Activated CD8-positive, alpha-beta memory T cell treated with anti-CD3 and anti-CD28 coated beads, Interleukin-2, amount 50 U/mL, for 4 hours (primary cell): ENCODE data around the gene FERMT1.

Experiments
- DNase-seq: peaks from one replicate; pipeline ENCODE4 v3.0.0-alpha.2; 2020

The FERMT1 gene, protein sequence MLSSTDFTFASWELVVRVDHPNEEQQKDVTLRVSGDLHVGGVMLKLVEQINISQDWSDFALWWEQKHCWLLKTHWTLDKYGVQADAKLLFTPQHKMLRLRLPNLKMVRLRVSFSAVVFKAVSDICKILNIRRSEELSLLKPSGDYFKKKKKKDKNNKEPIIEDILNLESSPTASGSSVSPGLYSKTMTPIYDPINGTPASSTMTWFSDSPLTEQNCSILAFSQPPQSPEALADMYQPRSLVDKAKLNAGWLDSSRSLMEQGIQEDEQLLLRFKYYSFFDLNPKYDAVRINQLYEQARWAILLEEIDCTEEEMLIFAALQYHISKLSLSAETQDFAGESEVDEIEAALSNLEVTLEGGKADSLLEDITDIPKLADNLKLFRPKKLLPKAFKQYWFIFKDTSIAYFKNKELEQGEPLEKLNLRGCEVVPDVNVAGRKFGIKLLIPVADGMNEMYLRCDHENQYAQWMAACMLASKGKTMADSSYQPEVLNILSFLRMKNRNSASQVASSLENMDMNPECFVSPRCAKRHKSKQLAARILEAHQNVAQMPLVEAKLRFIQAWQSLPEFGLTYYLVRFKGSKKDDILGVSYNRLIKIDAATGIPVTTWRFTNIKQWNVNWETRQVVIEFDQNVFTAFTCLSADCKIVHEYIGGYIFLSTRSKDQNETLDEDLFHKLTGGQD

DNA sequence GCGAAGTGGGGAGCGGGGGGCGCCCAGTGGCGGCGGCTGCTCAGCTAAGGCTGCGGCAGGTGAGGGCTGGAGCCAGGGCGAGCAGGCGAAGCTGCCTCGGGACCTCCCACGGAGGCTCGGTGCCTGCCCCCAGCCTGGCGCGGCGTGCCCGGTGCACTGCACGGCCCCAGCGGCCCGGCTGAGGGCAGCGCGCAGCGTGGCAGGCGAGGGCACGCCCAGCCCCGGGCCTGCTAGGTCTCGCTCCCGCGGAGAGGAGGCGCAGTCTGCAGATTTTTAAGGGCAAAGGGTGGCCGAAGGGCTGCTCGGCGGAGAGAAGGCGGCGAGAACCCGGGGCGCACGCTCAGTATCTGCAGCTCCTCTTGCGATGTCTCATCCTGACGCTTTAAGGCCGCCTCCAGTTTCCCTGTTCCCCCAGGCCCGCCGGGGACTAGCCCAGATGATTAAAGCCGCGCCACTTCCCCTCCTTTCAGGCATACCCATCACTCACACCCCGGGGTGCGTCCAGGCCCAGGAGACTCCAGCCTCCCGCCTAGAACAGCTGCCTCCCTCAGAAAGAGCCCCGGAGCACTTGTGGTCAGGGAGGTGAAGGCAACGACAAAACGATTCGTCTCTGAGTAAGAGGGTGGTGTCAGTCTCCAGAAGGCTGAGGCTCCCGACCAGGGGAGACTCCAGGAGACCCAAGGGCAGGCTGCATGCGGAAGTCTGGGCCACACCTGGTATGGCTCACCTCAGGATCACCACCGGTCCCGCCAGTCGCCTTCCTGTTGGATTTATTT, at the start of gene FERMT1:
TSS of gene FERMT1 (minus strand) at position 158 of the 776 bp plus-strand sequence. CDS start 3,476 bp downstream, outside the sequence.
- no peak for DNase-seq

DNA sequence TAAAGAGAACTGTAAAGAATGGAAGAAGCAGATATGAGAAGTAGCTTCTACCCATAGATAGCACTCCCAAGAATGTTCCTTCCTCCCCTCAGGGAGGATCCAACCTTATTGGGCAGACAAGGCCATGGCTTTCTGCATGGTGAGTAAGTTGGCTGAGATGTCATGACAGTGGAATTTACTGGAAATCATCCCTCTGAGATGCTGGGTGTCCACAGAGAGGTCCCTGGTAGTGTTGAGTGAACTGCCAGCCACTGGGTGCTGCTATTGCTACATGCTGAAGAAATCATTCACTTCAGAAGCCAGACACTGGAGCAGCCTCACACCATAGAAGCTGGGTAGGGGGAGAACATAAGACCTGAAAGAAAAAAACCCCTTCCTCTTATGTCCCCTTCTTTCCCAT, 46.4 kb upstream of the FERMT1 start:
- DNase-seq, result no peak

DNA sequence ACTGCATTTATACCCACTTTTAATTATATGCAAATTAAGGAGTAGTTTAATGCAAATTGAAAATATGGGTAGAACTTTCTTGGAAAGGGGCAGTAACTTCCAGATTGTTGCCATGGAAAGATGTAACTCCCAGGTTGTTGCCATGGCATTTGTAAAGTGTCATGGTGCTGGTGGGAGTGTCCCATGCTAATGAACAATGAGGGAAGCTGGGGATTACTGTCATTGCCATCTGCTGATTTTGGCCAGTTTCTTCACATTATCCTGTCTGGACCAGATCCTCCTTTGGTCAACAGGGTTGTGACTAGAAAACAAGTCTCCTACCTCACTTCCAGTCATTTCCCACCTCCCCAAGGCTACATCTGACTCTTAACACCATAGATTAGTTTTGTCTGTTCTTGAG, 45.4 kb upstream of the FERMT1 start:
- DNase-seq, result no peak

DNA sequence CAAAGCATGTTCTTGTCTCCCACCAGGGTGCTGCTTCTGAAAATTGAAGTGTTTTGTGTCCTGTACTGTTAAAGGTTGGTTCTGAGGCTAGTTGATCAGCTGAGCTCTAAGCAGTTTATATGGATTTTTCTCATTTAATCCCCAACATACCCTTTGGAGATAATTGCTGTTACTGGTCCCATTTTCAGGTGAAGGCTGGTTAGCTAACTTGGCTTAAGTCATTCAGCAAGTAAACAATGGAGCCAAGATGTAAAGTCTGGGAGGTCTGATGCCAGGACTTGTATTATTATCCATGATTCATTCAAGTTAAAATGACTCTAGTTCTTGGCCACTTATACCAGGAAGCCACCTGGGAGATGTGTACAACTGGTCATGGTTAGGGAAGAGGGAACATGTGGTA, 42.5 kb upstream of the FERMT1 start:
- DNase-seq, result no peak

DNA sequence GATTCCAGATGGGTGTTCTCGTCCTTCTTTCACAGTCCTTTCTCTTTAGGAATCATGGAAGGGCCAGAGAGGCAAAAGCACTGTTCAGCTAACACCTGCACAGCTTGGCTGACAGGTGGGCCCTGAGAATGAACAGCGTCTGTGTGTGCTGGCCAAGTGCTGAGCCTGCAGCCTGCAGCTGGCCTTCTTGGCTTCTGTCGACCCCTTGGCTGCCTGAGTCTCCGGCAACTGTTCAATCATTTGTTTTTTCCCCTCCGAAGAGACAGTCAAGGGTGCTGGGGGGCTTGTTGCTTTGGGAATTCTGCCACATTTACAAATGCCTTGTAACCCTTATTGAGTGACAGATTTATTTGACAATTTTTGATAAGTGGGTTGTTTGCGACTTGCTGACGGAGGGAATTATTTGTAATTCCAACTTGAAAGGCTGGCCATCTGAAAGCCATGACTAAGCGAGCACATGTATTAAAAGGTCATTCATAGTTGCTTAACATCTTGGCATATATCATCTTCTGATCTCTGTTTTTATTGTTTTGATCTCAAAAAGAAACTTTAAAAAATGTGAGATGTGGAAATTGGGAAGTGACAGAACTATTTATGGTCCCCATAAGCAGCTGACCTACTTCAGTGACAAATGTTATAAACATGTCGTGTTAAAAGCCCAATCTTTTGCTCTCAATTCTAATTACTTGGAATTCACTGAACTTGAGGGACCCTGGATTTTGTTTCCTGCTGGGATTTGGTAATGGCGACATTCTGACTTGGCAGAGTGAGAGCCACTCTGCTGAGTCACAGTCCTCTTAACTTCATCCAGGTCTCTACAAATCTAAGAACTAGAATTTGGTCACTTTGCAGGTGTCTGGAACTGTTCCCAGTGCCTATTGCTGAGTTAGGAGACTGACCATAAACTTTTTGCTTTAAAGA, 41.9 kb upstream of the FERMT1 start:
- DNase-seq, result no peak

DNA sequence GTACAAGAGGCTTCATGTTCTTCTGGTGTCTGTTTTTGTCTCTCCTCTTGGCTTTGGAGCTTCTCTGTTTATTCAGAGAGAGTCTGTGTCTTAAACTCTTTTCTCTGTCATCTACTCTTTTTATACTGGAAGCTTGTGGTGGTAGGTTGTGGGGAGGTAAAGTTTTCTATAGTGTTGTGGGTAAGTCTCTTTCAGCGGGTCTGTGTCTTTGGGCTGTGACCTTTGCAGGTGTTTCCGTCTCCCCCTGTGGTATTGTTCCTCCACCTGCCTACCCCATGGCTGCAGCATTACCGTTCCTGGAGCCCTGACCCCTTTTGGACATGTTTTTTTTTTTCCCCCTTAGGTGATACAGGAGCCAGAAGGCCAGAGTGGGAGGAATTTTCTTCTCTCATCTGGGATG, 37.9 kb upstream of the FERMT1 start:
- no peak for DNase-seq

DNA sequence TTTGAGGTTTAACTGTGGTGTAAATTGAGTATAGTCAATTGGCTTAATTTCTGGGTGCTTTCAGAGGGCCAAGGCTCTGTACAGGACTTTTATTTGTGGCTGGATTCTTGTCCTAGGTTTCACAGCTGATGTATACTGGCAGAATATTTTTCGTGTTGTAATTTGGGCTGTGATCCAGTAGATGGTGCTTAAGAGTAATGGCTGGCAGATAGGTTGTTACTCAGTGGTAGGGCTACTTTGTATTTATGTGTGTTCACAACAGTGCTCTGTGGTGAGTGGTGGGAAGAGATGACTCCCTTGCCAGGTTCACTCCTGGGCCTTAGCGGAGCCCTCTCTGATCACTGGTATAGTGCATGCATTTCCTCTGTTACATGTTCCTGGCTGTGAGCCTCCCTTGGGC, 34.5 kb upstream of the FERMT1 start:
- no peak for DNase-seq

DNA sequence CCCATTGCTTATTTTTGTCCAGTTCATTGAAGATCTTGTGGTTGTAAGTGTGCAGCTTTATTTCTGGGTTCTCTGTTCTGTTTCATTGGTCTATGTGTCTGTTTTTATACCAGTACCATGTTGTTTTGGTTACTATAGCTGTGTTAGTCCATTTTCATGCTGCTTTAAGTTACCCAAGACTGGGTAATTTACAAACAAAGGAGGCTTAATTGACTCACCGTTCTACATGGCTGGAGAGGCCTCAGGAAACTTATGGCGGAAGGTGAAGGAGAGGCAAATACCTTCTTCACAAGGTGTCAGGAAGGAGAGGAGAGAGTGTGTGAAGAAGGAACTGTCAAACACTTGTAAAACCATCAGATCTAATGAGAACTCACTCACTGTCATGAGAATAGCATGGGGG, 29.9 kb upstream of the FERMT1 start:
- no peak for DNase-seq

DNA sequence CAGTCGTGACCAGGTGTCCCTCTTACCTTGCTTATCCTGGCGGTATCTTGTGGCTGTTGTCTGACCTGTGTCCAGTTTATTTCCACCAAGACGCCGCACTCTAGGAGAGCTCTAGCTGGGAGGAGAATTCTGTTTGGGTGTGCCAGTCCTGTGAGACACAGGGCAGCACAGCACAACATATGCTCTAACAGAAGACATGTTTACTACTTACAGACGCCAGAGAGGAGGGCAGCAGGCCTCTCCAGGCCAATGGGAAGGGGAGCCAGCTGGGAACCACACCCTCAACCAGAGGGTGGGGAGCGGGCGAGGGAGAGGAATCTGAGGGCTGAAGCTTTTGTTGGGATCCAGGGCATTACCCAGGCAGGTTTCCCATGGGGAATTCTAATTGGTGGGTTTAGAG, 25.2 kb upstream of the FERMT1 start:
- no peak for DNase-seq

DNA sequence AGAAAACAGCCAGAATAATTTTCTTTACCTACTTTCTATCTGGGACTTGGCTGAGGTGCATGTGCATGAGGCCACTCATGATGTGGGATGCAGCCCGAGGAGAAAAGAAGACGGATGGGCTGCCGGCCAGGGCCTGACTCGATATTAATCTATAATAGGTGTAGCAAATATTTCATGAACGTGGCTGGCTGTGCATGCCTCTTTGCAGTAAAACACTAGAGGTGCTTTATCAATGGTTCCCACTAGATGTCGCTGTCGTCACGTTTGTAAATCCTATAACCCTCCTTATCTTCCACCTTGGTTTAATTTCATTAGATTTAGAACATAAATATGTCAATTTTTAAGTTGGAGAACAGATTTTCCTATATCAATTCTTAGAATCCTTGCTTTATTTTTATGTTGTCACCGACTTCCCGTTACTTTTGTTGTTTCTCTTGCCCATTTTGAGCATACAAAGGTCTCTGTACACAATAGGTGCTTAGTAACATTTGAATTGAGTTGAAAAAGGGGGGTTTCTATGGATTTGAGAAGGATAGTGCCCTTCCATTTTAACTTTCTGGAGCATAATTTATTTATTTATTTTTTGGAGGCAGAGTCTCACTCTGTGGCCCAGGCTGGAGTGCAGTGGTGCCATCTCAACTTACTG, 19.6 kb upstream of the FERMT1 start:
- DNase-seq, result peak; percentile 33

DNA sequence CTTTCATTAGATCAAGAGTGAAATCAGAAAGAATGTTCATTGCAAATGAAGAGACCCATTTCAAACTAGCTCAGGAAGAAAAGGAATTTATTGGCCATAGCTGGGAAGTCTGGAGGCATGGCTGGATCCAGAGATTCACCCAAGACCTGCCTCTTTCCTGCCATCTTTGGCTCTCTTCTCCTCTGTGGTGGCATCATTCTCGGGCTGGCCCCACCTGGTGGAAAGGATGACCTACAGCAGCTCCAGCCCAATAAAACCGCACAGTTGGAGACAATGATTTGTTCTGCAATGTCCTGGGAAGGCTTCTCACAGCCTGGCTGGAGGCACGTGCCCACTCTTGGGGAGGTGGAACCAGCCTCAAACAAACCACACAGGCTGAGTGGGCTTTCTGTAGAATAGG, 18.1 kb upstream of the FERMT1 start:
- no peak for DNase-seq

DNA sequence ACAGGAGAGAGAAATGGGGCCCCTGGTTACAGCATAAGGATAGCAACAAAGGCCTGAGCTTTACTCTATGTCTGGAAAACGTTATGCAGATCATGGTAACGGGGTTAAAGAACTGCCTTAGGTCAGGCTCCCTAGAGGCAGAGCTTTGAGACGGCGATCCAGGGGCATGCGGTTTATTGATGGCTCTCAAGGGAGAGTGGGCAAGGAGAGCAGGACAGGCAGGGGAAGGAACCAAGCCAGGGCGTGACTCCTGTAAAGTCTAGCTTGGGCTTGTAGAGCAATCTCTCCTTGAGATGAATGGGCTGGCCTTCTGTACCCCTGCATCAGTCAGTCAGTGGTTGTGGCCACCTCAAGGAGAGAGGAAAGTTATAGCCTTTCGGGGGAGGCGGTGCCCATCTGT, 12.5 kb upstream of the FERMT1 start:
- no peak for DNase-seq

DNA sequence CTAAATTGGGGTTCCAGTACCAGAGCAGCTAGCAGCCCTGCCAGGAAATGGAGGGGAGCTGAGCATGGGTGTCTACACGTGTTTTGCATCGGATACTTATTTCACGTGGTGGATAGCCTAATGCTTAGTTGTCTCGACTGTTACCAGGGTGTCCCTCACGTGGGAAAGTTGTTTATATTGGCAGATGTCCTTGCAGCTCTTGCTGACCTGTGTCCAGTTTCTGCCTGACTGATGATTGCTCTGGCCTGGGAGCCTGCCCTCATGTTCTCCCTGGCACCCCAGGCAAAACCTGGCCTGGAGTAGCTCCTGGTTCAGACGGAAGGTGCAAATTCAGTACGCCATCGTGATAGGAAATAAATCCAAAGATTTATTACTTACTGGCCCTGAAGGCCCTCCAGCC, 11.8 kb upstream of the FERMT1 start:
- no peak for DNase-seq

DNA sequence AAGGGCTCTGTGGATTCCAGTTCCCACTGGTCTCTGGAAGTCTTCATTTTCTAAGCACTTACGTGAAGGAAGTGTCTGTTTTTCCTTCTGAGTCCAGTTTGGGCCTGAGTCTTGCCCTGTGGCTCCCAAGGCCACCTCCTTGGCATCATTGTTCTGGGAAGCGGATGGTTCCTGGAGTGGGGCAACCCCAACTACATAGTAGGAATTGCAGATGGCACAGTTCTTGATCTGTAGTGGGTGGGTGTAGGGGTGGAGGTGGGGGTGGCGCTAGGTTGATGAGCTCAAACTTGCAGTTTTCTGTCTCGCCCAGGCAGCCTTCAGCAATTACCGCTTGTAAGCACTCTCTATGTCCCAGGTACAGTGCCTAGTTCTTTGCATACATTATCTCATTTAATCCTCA, 7.2 kb upstream of the FERMT1 start:
- no peak for DNase-seq

DNA sequence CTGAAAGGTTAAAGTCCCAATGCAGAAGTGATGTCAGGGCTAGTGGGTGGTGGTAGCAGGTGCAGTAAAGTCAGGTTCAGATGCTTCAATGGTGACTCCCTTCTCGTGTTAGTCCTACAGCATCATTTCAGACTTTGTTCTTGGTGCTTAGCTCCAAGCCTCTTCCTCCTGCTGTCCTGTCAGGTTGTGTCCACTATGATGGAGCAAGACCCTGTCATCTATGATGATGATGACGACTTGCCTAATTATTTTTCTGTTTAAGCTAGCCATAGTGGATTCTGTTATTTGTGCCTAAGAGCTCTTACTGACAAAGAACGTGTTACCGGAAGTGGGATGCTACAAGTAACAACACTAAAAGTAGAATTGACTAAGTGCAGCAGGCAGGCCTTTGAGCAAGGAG, 5.0 kb upstream of the FERMT1 start:
- no peak for DNase-seq

DNA sequence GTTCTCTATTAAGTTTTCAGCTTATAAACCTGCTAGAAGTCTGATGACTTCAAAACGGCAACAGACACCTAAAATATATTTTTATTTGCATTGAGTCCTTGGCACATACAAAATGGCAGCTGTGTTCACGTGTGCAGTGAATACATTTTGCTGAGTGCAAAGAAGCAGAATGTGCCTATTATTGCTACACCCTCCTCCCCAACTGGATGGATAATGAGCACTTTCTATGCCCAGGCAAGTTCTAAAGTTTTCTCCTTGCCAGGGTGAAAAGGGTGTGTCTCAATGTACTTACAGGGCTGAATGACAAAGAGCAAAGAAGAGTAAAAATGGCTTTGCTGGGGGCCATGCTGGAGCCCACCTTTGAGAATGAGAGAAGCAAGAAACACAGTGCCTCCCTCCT, 4.0 kb upstream of the FERMT1 start:
- no peak for DNase-seq

DNA sequence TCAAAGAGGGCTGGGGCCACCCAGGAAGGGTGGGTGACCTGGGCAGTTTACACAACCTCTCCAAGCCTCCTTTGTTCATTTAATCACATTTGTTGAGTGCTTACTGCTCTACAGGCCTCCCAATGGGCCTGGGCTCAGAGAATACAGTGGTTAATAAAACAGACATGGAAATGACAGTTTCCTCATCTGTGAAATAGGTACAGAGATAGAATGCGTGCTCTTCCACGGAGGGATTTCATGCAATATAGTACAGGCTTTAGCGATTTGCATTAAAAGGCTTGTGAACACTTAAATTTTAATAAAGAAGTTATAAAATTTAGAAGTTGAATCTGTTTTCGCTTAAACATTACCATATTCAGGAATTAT, 802 bp upstream of the FERMT1 start:
- DNase-seq, result no peak

DNA sequence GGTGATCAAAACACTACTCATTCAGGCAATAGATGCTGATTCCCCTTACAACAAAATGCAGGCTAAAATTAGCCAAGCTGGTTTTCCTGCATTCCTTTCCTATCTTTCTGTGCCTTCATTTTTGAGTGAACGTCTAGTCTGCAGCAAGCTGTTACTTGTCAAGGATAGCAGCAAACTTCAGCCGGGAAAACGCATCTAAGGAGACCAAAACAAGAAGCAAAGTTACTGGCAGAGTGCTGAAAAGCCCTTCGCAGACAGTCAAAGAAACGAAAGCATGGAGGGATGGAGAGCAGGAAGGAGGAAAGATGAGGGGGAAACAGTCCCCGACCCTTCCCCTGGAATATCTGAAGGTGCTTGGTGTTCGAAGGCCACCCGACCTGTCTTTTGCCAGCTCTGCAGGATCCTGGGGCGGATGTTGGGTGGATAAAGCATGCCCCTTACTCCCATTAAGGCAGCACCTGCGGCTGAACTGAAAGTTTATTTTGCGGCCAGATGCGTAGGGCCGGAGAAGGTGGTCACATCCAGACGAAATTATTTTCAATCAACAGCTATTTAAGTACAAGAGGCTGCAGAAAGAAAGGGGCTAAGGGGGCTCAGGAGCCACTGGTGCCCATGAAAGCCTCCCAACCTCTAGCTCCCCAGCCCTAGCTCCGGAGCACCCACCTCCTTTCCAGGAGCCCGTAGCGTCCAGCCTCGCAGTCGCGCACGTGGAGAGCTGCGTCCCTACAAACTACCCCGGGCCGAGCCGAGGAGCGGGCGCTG, 538 bp downstream of the FERMT1 start:
- DNase-seq, result no peak

DNA sequence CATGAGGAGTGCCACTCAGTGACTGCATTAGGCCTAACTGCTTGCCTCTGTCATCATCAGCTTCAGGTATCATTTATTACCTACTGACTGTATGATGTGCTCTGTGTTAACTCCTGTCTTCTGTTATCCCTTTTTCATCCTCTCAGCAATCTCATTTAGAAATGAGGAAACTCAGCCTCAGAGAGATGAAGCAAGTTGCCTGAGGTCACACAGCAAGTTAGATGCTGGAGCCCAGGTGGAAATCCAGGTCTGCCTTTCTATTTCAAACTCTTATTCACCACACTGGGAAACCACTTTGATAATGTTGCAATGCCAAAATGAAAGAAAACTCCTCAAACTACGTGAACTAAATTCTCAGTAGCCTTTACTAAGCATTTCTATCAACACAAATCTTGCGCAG, 1.3 kb downstream of the FERMT1 start:
- no peak for DNase-seq

DNA sequence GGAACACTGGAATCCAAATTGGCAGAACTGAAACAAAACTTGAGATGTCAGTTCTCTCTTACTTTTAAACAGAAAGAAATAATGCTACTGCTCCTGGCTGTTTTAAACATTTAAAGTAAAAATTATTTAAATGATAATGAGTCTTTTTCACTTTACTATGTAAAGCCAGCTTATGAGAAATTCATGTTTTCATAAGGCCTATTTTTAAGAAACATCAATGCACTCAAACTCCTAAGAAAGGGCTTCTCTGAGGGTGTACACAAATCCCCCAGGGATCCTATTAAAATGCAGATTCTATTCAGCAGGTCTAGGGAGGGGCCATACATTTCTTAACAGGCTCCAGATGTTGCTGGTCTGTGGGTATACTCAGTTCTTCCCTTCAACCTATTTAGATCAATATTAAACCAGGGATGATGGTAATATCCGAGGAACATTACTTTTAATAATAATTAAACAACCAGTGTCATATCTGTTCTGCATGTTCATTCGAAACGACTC, 2.3 kb downstream of the FERMT1 start:
- DNase-seq, result no peak

DNA sequence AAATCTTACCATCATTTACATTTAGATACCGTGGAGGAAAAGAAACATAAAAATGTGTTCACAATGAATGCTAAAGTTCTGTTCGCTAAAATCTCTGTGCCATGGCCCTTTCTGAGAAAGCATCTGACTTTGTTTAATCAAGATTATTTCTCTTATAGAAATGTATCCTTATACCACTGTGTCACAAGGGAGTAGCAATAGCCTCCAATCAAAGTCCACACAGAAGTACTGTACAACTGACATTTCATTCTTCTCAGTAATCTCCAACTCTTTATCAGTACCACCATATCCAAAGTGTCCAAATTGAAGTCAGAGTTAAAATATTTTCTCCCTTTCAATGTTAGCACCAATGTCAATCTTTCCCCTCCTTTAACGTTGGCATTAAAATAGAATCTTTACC, 6.1 kb downstream of the FERMT1 start:
- DNase-seq, result no peak
